Hematopoietic multipotent progenitor cell treated with erythropoietin and hydrocortisone succinate and interleukin-3 and kit ligand, for 17 days (in vitro differentiated cells): ENCODE data around the gene ZFYVE28.
"Not testable (repeated sequence)": the region's sequence is repeated elsewhere in the genome, so short reads cannot be mapped to it uniquely, and the experiment has no call there.

Source experiments
- DNase-seq: peaks from one replicate; pipeline ENCODE4 v3.0.0-alpha.2; 2015; ENCODE audit warnings: low spot score

ZFYVE28 gene

DNA sequence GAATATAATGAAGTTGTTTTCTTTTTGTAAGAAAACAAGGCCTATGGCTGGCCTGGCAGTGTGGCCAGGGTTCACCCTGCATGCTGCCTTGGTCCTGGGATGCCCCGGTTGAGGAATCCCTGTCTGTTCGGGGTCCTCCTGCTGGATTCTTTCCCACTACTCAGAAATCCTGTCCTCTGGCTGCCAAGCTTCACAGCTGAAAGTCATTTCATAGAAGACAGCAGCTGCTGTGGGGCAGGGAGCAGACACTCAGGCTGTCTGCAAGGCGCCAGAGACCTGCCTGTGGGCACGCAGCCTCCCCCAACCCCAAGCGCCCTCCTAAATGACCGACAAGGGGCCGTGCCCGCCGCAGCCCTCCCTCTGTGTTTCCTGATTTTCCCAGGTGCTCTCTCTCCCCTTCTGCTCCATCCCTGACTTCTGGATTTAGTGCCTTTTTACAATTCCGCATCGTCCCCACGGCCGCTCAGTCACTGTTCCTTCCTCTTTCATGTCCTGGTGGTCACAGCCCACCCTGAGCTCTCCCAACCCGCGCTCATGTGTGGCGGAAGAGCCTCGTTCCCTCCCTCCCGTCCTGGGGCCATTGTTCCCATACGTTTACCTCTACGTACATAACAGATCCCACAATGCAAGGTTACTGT is 27.5 kb downstream of the ZFYVE28 start:
- DNase-seq = no peak

DNA sequence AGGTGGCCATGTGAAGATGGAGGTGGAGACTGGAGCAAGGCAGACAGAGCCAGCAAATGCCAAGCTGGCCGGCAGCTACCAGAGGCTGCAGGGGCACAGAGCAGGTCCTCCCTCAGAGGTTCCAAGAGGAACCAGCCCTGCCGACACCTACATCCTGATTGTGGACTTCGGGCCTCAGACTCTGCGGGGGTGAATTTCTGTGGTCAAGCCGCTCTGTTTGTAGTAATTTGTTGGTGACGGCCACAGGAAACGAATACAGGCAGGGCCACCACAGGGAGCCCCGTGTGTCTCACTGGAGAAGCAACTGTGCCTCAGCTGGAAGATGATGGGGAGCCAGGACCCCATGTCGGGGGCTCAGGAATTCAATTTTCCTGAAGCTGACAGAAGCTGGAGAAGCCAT is 28.3 kb downstream of the ZFYVE28 start:
- DNase-seq = no peak

DNA sequence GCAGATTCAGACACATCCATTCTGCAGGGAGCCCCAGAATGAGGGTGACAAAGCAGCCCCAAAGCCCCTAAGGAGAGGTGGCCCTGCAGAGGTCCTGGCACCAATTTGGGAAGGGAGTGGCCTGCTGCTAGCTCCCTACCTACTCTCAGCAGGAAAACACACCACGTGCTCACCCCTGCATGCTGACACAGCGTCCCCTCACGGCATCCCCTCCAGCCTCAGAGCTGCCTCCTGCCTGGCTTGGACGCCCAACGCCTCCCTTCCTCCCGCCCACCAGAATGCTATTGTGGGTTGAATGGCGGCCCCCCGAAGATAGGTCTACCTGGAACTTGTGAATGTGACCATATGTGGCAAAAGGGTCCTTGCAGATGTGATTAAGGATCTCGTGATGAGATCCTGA is 28.8 kb downstream of the ZFYVE28 start:
- DNase-seq = no peak

DNA sequence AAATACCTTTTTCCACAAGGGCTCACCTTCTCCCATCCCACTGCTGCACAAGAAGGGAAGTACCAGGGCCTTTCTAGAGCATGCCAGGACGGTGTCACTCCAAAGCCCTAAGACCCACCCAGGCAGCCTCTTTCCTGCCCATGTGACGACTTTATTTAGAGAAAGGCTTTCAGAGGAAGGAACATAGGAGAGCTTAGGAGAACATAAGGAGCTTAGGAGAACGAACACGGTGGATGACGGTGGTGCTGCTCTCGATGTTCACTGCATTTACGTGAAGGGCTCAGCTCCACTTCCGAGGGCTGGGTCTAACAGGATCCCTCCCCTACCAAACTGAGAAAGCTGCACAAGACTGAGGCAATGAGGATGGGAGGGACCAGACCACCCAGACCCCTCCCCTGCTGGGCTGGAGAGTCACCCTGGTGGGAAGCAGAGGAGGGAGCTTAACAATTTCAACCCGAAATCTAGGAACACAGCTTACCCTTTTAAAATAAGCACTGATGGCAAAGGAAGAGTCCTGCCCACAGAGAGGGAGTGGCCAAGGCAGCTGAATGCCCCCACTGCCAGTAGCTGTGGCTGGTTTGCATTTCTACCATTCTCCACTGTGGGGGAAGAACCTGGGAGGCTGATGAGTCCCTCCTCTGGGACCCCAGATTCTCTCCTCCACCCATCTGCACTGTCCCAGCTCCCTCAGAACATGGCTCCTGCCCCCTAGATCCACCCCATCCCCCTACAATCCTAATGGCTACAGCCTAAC is 29.8 kb downstream of the ZFYVE28 start:
- DNase-seq = no peak

DNA sequence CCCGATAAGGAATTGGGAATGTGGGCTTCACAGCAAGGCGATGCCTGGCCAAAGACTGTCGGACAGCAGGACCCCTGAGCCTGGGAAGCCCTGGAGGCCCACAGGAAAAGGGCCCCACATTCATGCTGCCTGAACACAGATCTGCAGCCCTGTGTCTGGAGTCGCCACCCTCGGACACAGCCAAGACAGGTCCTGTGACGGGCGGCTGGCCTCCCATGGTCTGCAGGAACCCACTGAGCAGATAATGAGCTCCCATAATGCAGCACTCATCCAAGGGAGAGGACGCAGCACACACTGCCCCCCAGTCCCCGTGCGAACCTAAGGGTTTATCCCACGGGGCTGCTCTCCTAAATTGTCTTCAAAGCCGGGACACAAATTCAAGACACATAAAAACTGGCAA is 30.6 kb downstream of the ZFYVE28 start:
- no peak for DNase-seq

DNA sequence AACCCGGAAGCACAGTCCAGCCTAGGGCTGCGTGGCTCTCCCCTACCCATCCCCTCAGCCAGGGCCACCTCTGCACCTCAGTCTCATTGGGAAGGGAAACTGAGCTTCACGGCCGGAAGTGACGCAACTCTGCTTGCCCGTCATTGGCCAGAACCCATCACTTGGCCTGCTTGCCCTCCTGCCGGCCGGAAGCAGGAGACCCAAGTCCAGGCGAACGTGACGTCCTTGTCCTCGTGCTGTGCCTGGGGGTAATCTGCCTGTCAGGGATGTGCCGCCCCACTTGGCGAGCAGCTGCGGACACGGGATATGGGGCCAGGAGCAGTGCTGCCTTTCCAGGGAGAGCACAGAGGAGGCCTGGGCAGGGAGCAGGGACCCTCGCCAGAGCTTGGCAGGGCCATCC is 31.2 kb downstream of the ZFYVE28 start:
- DNase-seq = no peak

DNA sequence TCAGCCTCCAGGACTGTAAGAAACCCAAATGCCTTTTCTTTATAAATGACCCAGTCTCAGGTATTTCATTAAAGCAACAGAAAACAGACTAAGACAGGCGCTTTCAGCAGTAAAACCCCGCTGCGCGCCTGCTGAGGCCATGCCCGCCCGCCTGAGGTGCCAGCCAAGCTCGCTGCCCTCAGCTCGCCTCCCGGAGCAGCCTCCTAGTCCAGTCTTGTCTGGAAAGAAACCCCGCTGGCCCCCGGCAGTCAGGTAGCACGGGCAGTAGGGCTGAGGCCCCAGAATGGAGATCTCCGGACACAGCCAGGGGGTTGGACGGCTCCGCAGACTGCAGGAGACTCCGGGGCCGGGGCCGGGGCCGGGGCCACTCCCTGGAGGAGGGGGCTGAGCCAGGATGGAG is 31.7 kb downstream of the ZFYVE28 start:
- DNase-seq = no peak

DNA sequence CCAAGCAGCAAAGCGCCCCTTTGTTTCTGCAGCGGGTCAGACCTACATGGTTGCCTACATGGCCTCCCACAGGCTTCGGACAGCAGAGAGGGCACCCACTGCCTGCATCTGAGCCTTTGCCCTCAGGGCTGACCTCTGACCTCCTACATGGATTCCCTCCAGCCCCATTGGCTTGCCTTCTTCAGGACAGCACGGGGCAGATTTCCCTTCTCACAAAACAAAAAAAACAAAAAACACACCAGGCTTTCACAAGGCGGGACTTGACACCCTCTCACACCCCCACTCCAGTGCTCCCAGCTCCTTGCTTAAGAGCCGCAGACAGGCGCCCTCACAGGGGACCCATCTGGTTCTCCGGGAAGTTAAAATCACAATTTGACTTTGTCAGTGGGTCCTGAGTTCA is 32.9 kb downstream of the ZFYVE28 start:
- no peak for DNase-seq

DNA sequence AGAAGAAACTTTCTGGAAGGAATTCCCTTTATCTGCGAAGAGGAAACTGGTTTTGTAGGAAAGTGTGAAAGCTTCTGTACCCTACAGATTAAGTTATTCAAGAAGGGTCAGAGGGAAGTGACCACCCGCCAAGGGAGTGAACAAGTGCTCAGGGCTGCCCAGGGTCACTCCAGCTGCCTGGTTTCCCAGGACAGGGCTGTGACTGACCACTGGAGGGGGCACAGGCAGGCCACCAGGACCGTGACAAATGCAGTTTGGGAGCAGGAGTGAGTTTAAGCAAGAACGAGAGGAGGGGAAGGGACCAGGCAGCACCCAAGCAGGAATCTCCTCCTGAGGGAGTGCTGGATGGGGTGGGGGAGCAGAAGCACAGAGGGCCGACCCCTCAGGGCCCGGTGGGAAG is 34.2 kb downstream of the ZFYVE28 start:
- DNase-seq = no peak

DNA sequence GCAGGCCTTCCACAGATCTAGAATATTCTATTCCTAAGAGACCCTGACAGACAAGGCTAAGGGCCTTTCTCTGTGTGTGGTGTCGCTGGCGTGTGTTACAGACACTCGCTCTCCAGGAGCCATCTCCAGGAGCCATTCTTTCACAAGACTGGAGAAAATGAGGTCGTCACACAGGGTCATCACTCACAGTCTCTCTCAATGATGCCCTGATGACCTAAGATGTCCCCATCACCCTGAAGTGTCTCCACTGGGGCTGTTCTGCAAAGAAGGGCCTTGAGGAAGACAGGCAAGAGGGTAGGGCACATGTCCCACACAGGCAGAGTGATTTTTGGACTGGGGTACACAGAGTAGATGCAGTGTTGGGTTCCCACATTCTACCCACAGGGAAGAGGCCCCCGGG is 34.7 kb downstream of the ZFYVE28 start:
- DNase-seq = no peak

DNA sequence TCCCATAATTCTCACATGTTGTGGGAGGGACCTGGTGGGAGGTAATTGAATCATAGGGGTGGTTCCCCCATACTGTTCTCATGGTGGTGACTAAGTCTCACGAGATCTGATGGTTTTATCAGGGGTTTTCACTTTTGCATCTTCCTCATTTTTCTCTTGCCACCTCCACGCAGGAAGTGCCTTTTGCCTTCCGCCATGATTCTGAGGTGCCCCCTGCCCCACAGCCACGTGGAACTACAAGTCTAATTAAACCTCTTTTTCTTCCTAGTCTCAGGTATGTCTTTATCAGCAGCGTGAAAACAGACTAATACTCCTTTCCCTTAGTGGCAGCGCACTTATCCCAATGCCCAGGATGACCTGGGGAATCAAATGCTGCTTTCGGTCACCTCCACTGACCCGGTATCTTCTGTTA is 35.2 kb downstream of the ZFYVE28 start:
- not testable (repeated sequence) for DNase-seq

DNA sequence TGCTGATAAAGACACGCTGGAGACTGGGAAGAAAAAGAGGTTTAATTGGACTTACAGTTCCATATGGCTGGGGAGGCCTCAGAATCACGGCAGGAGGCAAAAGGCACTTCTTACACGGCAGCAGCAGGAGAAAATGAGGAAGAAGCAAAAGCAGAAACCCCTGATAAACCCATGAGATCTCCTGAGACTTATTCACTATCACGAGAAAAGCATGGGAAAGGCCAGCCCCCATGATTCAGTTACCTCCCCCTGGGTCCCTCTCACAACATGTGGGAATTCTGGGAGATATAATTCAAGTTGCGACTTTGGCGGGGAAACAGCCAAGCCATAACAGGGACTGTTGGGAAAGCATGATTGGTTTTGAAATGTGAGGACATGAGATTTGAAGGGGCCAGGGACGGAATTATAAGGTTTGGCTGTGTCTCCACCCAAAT is 35.7 kb downstream of the ZFYVE28 start:
- DNase-seq = not testable (repeated sequence)

DNA sequence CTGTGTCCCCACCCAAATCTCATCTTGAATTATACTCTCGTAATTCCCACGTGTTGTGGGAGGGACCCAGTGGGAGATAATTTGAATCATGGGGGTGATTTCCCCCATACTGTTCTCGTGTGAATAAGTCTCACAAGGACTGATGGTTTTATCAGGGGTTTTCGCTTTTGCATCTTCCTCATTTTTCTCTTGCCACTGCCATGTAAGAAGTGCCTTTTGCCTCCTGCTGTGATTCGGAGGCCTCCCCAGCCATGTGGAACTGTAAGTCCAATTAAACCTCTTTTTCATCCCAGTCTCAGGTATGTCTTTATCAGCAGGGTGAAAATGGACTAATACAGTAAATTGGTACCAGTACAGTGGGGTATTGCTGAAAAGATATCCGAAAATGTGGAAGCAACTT is 37.9 kb downstream of the ZFYVE28 start:
- not testable (repeated sequence) for DNase-seq

DNA sequence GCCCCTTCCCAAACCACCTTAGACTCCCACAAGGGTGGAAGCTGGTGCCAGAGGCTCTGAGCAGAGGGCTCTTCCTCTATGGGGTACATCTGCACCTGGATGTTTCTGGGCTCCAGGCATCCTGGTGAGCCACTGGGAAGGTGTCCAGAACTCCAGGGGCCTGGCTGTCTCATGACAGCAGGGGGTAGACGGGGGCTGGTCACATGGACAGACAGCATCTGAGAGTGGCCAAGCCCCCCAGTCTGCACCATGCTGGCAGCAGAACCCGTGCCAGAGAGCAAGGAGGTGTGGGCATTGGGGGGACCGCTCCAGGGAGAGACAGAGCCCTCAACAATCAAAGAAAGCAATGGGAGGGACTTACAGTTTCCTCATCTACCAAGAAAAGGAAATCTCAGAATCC is 39.5 kb downstream of the ZFYVE28 start:
- DNase-seq = no peak

DNA sequence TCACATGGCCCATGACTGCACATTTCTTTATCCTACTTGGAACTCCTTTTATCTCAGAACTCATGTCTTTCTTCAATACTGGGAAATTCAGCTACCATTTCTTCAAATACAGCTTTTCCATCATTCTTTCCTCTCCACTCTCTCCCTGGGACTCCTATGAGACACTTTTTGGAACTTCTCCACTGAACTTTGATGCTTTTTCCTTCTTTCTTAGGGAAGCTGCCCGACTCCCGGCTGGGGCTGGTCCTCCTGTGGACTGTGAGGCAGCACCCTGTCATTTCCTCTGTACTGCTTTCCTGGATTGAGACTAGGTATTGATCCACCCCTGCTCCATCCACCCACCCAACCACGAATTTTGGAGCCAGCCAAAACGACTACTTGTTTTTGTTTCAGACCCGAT is 40.0 kb downstream of the ZFYVE28 start:
- no peak for DNase-seq

DNA sequence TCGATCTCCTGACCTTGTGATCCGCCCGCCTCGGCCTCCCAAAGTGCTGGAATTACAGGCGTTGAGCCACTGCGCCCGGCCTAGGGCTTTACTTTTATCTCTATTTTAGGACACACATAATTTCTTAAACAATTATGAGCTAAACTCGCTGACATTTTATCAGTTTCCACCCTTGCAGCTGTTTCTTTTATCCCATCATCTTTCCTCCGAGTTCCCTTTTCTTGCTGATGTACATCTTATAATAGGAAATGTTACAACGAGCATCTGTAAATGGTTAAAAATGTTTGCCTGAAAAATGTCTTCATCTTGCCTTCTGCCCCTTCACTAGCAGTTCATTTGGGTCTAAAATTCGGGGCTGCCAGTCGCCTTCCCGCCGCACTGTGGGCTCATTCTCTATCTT is 41.2 kb downstream of the ZFYVE28 start:
- DNase-seq = no peak

DNA sequence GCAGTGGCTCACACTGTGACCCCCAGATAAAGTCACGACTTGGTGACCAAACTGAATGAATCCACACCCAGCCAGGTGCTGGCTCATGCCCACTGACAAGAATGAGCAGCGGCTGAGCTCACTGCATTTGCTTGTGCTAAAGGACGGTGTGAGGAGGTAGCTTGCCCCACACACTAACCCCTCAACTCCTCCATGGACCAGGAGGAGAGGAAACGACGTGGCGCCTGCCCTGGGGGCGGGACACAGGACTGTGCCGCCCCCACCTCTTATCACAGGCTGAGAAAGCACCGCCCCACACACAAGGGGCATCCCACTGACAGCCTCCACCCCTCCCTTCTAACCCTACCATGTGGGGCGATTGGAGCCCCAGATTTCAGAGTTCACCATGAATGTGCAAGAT is 43.0 kb downstream of the ZFYVE28 start:
- DNase-seq = no peak

DNA sequence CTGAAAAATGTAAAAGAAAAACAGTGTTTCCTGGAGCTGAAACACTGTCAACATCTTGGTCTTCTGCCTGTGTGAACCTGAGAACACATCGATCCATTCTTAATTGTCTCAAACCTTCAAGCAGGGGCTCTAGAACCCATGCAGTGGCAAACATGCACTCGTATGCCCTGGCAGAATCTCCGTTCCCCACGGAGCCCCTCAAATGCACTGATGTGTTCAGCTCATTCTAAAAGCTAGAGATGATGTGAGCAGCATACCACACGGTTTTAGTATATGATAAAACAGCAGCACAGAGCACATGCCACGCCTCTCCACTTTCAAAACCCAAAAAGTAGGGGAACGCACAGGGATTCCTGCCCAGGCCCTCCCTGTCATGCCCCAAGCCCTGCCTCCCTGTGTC is 44.9 kb downstream of the ZFYVE28 start:
- no peak for DNase-seq

DNA sequence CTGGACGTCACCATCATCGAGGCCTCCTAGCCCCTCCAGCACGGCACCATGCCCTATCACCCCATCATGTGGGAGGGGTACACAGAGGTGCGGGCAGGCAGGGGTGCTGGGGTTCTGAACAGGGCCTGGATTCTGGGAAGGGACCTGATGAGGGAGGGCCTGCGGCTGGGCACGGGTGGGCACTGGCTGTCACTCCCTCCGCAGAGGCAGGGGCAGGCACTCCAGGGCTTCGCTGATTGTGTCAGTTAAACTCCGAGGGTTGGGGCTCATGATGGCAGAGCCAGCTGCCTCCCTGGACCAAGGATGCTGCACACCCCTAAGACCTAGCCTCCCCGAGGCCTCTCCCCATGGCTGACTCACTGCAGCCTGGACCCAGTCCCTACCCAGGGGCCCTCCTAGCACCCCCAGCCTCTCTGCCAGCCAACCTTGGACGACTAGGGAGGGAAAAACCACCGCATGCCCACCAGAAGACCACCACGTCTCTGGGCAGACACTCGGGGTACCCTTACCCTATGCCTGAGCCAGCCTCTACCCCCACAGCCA is 45.9 kb downstream of the ZFYVE28 start:
- no peak for DNase-seq

DNA sequence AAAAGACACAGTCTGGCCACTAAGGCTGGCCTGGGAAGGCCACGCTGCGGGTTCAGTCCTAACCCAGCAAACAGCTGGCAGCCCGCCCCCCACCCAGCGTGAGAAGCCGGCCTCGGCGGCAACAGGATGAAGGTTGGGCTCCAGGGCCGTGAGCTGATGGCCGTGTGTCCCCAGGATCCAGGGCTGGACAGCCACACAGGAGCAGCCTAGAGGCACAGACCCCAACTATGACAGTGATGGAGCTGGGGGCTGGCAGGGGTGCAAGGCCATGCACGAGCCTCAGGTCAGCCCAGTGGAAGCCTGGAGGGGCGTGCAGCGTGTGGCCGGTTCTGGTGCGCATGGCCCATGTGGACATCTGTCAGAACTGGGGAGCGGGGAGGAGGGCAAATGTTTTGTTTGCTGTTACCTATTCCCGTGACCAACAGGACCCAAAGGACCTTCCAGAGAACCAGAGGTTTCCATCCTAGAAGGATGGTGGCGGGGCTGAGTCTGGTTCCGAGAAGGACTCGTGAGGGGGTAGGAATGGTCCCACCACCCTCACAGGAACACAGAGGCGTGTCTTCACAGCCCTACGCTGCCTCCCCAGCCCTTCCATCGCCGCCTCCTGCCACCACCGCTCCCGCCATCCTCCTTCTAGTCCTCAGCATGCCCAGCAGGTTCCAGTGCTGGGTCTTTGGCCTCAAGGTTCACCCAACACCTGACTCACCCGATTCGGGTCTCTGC is 46.5 kb downstream of the ZFYVE28 start:
- no peak for DNase-seq

DNA sequence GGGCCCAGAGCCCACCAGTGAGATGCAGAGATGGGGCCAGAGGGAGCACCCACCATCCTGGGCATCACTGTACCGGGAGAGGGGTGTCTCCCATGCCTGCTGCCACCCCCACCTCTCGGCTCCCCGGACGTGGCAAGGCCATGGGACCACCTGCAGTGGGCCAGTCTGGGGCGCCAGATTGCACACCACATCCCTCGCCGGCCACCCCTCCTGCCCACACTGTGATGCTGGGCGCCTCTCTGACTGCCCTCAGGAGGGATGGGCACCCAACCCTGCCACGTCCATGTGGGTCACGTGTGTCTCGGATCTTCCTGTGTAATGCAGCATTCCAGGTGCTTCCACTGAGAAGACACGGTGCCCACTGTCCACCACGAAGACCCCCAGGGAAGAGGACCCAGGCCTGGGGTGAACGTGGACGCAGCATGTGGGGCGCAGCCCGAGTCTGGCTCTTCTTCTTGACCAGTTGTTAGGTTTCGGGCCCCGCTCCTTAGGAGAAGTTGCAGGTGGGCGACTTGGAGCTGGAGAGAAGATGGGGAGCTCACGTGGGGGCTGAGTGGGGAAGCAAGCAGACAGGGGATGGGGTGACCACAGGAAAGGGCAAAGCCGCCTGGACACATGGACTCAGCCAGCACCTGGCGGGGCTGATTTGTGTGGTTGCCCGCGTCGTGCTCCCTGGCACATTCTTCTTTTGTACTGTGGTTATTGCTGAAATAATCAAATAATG is 47.7 kb downstream of the ZFYVE28 start:
- DNase-seq = no peak

DNA sequence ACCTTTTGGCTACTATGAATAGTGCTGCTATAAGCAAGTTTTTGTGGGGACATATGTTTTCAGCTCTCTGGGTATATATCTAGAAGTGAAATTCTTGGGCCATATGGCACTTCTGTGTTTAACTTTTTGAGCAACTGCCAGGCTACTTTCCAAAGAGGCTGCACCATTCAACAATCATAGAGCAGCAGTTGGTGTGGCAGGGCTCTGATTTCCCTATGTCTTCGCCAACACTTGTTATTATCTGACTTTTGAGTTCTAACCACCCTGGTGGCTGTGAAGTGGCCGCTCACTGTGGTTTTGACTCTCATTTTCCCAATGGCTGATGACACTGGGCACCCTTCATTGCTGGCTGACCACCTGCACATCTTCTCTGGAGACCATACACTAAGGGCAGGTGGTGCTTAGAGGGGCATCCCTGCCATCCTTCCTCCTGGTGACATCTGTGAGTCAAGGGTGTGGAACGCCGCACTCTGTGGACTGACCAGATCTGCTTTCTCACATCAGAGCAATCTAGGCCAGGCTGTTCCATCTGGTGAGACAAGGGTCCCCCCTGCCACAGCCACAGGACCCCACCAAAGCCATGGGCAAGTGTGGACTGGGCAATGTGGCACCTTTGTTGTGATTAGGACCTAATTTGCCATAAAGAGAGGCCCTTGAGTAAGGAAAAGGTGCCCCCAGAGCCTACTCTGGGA is 49.6 kb downstream of the ZFYVE28 start:
- no peak for DNase-seq
